GM12873 (cell line): ENCODE results near the gene LNX1.

Source experiments
- TF ChIP-seq, protein P1 (sequence below): IDR thresholded peaks from 2 replicates; pipeline ENCODE4 v1.5.1; 2012; ENCODE audit warnings: low read depth, mild to moderate bottlenecking, moderate library complexity, low read length, control low read depth; ENCODE audit not compliant: insufficient read depth; ENCODE audit errors: missing control alignments

Gene LNX1

DNA sequence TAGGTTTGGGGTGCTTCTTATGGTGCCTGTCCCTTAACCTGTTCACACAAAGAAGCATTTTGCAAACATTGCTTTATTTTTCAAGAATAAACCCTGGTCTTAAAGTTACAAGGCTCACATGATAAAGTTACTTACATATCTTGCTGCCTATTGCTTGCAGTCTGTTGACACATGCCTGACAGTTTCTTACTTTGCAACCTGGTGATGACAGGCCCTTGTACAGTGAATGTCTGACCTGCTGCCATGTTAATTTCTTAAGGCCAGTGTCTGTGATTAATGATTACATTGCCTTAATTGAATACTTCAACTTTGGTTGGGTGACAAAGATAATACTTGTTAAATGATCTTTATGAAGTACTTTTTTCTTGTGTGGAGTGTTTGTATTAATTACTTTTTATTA is 163.9 kb downstream of the LNX1 start:
- TF ChIP-seq, protein P1, sequence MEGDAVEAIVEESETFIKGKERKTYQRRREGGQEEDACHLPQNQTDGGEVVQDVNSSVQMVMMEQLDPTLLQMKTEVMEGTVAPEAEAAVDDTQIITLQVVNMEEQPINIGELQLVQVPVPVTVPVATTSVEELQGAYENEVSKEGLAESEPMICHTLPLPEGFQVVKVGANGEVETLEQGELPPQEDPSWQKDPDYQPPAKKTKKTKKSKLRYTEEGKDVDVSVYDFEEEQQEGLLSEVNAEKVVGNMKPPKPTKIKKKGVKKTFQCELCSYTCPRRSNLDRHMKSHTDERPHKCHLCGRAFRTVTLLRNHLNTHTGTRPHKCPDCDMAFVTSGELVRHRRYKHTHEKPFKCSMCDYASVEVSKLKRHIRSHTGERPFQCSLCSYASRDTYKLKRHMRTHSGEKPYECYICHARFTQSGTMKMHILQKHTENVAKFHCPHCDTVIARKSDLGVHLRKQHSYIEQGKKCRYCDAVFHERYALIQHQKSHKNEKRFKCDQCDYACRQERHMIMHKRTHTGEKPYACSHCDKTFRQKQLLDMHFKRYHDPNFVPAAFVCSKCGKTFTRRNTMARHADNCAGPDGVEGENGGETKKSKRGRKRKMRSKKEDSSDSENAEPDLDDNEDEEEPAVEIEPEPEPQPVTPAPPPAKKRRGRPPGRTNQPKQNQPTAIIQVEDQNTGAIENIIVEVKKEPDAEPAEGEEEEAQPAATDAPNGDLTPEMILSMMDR = no peak

DNA sequence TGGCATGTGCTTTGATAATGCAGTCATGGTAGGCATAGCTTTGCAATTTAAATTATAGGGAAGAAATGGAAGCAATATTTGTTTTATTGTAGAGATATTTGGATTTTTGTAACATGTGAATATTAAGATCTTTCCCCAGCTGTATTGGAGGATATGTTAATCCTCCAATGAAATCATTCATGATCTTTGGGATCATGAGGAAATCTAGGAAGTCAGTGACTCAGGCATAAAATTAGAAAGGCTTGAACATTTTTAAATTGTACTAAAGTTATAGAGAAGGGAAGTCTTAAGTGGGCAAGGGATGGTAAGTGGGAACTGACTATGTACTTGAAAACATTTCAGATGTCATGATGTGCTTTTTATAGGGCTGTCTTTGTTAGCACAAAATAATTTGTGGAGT is 167.0 kb downstream of the LNX1 start:
- TF ChIP-seq, protein P1 = no peak

DNA sequence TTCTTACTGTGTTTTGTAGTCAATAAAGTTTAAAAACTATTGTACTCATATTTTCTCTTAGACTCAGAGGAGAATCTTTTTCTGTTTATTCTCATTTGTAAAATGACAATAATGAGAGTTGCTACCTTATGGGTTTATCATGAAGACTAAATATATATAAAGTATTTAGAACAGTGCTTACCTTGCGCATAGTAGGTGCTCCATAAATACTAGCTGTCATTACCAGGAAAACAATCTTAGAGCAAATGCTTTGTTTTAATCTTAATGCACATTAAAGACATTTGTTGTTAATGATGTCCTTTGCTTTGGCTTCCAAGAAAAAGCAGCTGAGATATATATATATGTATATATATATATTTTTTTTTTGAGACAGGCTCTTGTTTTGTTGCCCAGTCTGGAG is 168.9 kb downstream of the LNX1 start:
- TF ChIP-seq, protein P1 = no peak

DNA sequence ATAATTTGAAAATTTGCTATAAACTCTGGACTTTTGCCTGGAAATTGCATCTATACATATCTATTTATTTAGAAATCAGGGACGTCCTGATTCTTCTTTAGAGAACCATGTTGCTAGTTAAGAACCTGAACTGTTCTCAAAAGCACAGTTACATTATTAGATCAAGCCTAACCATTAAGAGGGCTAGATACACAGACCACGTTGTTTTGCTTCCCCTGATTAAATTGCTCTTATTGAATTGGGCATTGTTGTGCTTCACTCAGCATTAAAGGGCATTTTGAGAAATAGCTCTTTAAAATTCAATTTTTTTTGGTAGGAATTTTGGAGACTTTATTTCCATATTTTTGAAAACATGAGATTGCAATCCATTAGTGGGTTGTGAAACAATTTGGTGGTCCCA is 169.5 kb downstream of the LNX1 start:
- TF ChIP-seq, protein P1 = no peak

DNA sequence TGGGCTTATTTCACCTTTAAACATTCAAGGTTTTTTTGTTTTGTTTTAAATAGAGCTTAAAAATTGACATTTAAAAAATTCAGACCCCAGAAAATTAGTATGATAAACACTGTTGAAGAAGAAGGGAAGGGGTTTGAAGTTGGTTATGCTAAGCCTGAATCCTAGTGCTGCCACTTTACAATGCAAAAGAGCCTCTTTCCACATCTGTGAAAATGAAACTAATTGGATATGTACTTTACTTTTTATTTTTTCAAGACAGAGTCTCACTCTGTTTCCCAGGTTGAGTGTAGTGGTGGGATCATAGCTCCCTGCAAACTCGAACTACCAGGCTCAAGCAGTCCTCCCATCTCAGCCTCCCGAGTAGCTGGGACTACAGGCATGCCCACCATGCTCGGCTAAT is 172.1 kb downstream of the LNX1 start:
- TF ChIP-seq, protein P1 = no peak
